ENCODE results near the gene TRAF2.

The TRAF2 gene

GRCh38 chr9:136922540-136922939, 36.2 kb downstream of the TRAF2 start:
- Mint-ChIP-seq H3K36me3 (ENCODE audit: low read depth) (peaks cover 16% of the 10 kb centered on the region), H3K27me3 (ENCODE audit: low read depth) (no peaks in the 10 kb centered on the region), H3K27ac (no peak overlapping the region), H3K4me3 (no peak overlapping the region), H3K4me1 (no peaks in the 10 kb centered on the region), H3K9me3 (no peaks in the 10 kb centered on the region)
- no peak for TF ChIP-seq CTCF (IDR thresholded peaks at IDR 0.05; ENCODE audit: unreplicated experiment in 3 of 3)

- H3K27me3 Mint-ChIP-seq (ENCODE audit: low read depth), result no peaks in the 10 kb centered on the region
- H3K27ac Mint-ChIP-seq, result no peak overlapping the region
- H3K4me1 Mint-ChIP-seq, result no peaks in the 10 kb centered on the region
- peaks cover 18% of the 10 kb centered on the region for H3K36me3 Mint-ChIP-seq (ENCODE audit: low read depth)
- H3K9me3 Mint-ChIP-seq, result no peaks in the 10 kb centered on the region
- no peak for TF ChIP-seq CTCF (IDR thresholded peaks at IDR 0.05; ENCODE audit: unreplicated experiment in 3 of 3)
- H3K4me3 Mint-ChIP-seq, result no peak overlapping the region
These were observed 37.6 kb downstream of the TRAF2 start for GRCh38 chr9:136923881-136924280.

- no peaks in the 10 kb centered on the region for H3K9me3 Mint-ChIP-seq
- no peak overlapping the region for H3K4me3 Mint-ChIP-seq
- no peak overlapping the region for H3K27ac Mint-ChIP-seq
- TF ChIP-seq CTCF (IDR thresholded peaks at IDR 0.05; ENCODE audit: unreplicated experiment in 3 of 3), result no peak
- no peaks in the 10 kb centered on the region for H3K4me1 Mint-ChIP-seq
- peaks cover 11% of the 10 kb centered on the region for H3K36me3 Mint-ChIP-seq (ENCODE audit: low read depth)
- H3K27me3 Mint-ChIP-seq (ENCODE audit: low read depth), result no peaks in the 10 kb centered on the region
These were observed 39.3 kb downstream of the TRAF2 start for GRCh38 chr9:136925414-136926153.

- no peak overlapping the region for H3K4me3 Mint-ChIP-seq
- no peak overlapping the region for H3K27ac Mint-ChIP-seq
- TF ChIP-seq CTCF (IDR thresholded peaks at IDR 0.05; ENCODE audit: unreplicated experiment in 3 of 3), result no peak
- H3K4me1 Mint-ChIP-seq, result no peaks in the 10 kb centered on the region
- H3K27me3 Mint-ChIP-seq (ENCODE audit: low read depth), result no peaks in the 10 kb centered on the region
- H3K36me3 Mint-ChIP-seq (ENCODE audit: low read depth), result peaks cover 11% of the 10 kb centered on the region
- H3K9me3 Mint-ChIP-seq, result no peaks in the 10 kb centered on the region
These were observed 39.9 kb downstream of the TRAF2 start for GRCh38 chr9:136926154-136926704.

GRCh38 chr9:136926749-136927148, 40.4 kb downstream of the TRAF2 start:
- TF ChIP-seq CTCF (IDR thresholded peaks at IDR 0.05; ENCODE audit: unreplicated experiment in 3 of 3), result no peak
- peaks cover 13% of the 10 kb centered on the region for H3K36me3 Mint-ChIP-seq (ENCODE audit: low read depth)
- no peak overlapping the region for H3K27ac Mint-ChIP-seq
- no peaks in the 10 kb centered on the region for H3K27me3 Mint-ChIP-seq (ENCODE audit: low read depth)
- no peaks in the 10 kb centered on the region for H3K4me1 Mint-ChIP-seq
- H3K4me3 Mint-ChIP-seq, result no peak overlapping the region
- peaks cover under 1% of the 10 kb centered on the region for H3K9me3 Mint-ChIP-seq
